SK-N-SH (cell line): Measurements from ENCODE around the gene SOX30. TPM values are rescaled to one million over a fixed set of nuclear protein-coding genes. Genes with fewer than 3 reads are reported as not detected.

Source experiments
- CTCF ChIA-PET: fragments of 300-600, 350-600 bp; formaldehyde crosslinking; extraction: SDS; loops from one replicate; lab custom pipeline; 2021; lab: Yijun Ruan, JAX
- POLR2A ChIA-PET: fragments of 350-600 bp; sonication (Branson Sonifier 250); formaldehyde crosslinking; extraction: SDS; loops from one replicate; lab custom pipeline; 2020; ENCODE audit warnings: antibody characterized with exemption, inconsistent platforms; lab: Yijun Ruan, JAX
- DNase-seq: peaks from one replicate; pipeline ENCODE4 v3.0.0; 2012
- H2AFZ ChIP-seq: fragments of 200-600 bp; sonication (generic); 2 replicates; pipeline ENCODE4 v1.8.1; 2016; ENCODE audit warnings: antibody characterized with exemption, mild to moderate bottlenecking, low read depth
- H3F3A ChIP-seq: fragments of 200-600 bp; sonication (generic); replicated peaks from 2 replicates; pipeline ENCODE3; 2016; ENCODE audit warnings: antibody characterized with exemption, mild to moderate bottlenecking; ENCODE audit not compliant: insufficient read depth
- H3K27ac ChIP-seq, 2 experiments: fragments of 200-500 bp in 1 of 2; fragments of 200-600 bp in 1 of 2; sonication (Bioruptor generic) in 1 of 2; sonication (generic), shearing (Covaris generic) in 1 of 2; 2 replicates each; pipeline versions ENCODE4 v1.5.1 to v1.6.1; 2014 to 2016; ENCODE audit warnings: low read depth in 2 of 2, inconsistent platforms in 1 of 2, low read length in 1 of 2, mild to moderate bottlenecking in 1 of 2, mixed read lengths in 1 of 2
- H3K27me3 ChIP-seq: fragments of 200-600 bp; sonication (generic), shearing (Covaris generic); 2 replicates; pipeline ENCODE4 v1.6.1; 2016; ENCODE audit warnings: mixed run types; ENCODE audit not compliant: insufficient read depth
- H3K36me3 ChIP-seq, 2 experiments: fragments of 200-500 bp in 1 of 2; fragments of 200-600 bp in 1 of 2; sonication (Bioruptor generic) in 1 of 2; sonication (generic) in 1 of 2; replicated peaks in 1 of 2; 2 replicates each; pipeline versions ENCODE3 to v1.5.1; 2014 to 2016; ENCODE audit warnings: low read length in 1 of 2, mild to moderate bottlenecking in 1 of 2; ENCODE audit not compliant: insufficient read depth in 2 of 2, control insufficient read depth in 1 of 2
- H3K4me1 ChIP-seq, 2 experiments: fragments of 200-500 bp in 1 of 2; fragments of 200-600 bp in 1 of 2; sonication (Bioruptor generic) in 1 of 2; sonication (generic), shearing (Covaris generic) in 1 of 2; 2 replicates each; pipeline versions ENCODE4 v1.5.1 to v1.6.1; 2014 to 2016; ENCODE audit warnings: low read depth in 1 of 2, low read length in 1 of 2, mixed run types in 1 of 2; ENCODE audit not compliant: insufficient read depth in 2 of 2, control insufficient read depth in 1 of 2
- H3K4me2 ChIP-seq: fragments of 200-600 bp; sonication (generic), shearing (Covaris generic); 2 replicates; pipeline ENCODE4 v1.6.1; 2017; ENCODE audit warnings: mixed run types
- H3K4me3 ChIP-seq, 2 experiments: fragments of 200-500 bp in 1 of 2; fragments of 200-600 bp in 1 of 2; sonication (Bioruptor generic) in 1 of 2; sonication (generic), shearing (Covaris generic) in 1 of 2; 2 replicates each; pipeline versions ENCODE4 v1.5.1 to v1.8.1; 2014 to 2016; ENCODE audit warnings: low read depth in 2 of 2, inconsistent platforms in 1 of 2, low read length in 1 of 2, mild to moderate bottlenecking in 1 of 2, mixed read lengths in 1 of 2, moderate library complexity in 1 of 2
- H3K79me2 ChIP-seq: fragments of 200-600 bp; sonication (generic); 2 replicates; pipeline ENCODE4 v1.8.1; 2017; ENCODE audit warnings: mild to moderate bottlenecking; ENCODE audit not compliant: insufficient read depth
- H3K9ac ChIP-seq: fragments of 200-600 bp; sonication (generic); 2 replicates; pipeline ENCODE4 v1.6.1; 2017; ENCODE audit warnings: mixed run types
- H3K9me2 ChIP-seq: fragments of 200-600 bp; sonication (generic); 2 replicates; pipeline ENCODE4 v1.6.1; 2017; ENCODE audit warnings: mixed run types
- H3K9me3 ChIP-seq: fragments of 200-600 bp; sonication (generic); 2 replicates; pipeline ENCODE4 v1.6.1; 2017; ENCODE audit warnings: mixed run types, mild to moderate bottlenecking, moderate library complexity
- H4K20me1 ChIP-seq: fragments of 200-600 bp; sonication (generic); 2 replicates; pipeline ENCODE4 v1.6.1; 2017; ENCODE audit warnings: mild to moderate bottlenecking, mixed run types; ENCODE audit not compliant: insufficient read depth
- CHD2 ChIP-seq: fragments of 150-350 bp; IDR thresholded peaks from 2 replicates; pipeline ENCODE4 v1.6.1; 2018; ENCODE audit warnings: low read length; ENCODE audit not compliant: partially characterized antibody
- ELF1 ChIP-seq: IDR thresholded peaks from 2 replicates; pipeline ENCODE4 v1.4.0; 2012
- EP300 ChIP-seq, 2 experiments: IDR thresholded peaks; 2 replicates each; pipeline versions ENCODE4 v1.4.0 to v1.6.1; 2012; ENCODE audit warnings: borderline replicate concordance in 1 of 2, low read depth in 1 of 2, low read length in 1 of 2
- EZH2phosphoT487 ChIP-seq: fragments of 200-600 bp; sonication (generic); IDR thresholded peaks from 2 replicates; pipeline ENCODE4 v1.6.1; 2017; ENCODE audit warnings: low read depth, mixed run types, mild to moderate bottlenecking, antibody characterized with exemption, moderate library complexity, borderline replicate concordance
- FOSL2 ChIP-seq: IDR thresholded peaks from 2 replicates; pipeline ENCODE4 v1.4.0; 2012; ENCODE audit warnings: low read depth, mild to moderate bottlenecking, moderate library complexity, borderline replicate concordance
- FOXJ3 ChIP-seq: sonication (generic); formaldehyde crosslinking; IDR thresholded peaks from 2 replicates; pipeline ENCODE4 v1.5.1; 2020; ENCODE audit warnings: mild to moderate bottlenecking, missing genetic modification reagents
- FOXM1 ChIP-seq: IDR thresholded peaks from 2 replicates; pipeline ENCODE4 v1.4.0; 2012; ENCODE audit warnings: low read depth, mild to moderate bottlenecking
- GABPA ChIP-seq: IDR thresholded peaks from 2 replicates; pipeline ENCODE4 v1.4.0; 2012; ENCODE audit warnings: low read depth, mild to moderate bottlenecking
- GATA2 ChIP-seq: sonication (generic); formaldehyde crosslinking; IDR thresholded peaks from 2 replicates; pipeline ENCODE4 v1.5.0; 2020; ENCODE audit warnings: mild to moderate bottlenecking, missing genetic modification reagents
- MAX ChIP-seq: IDR thresholded peaks from 2 replicates; pipeline ENCODE4 v1.4.0; 2012; ENCODE audit warnings: low read depth
- MEF2A ChIP-seq: IDR thresholded peaks from 2 replicates; pipeline ENCODE4 v1.4.0; 2012; ENCODE audit warnings: low read depth, borderline replicate concordance
- MXI1 ChIP-seq: IDR thresholded peaks from 2 replicates; pipeline ENCODE4 v1.6.1; 2012; ENCODE audit warnings: mild to moderate bottlenecking, low read depth, low read length, improper control_type of control experiment
- NFIC ChIP-seq: IDR thresholded peaks from 2 replicates; pipeline ENCODE4 v1.4.0; 2012; ENCODE audit warnings: borderline replicate concordance
- NRF1 ChIP-seq: IDR thresholded peaks from 2 replicates; pipeline ENCODE4 v1.6.1; 2012; ENCODE audit warnings: low read depth, mild to moderate bottlenecking, low read length
- PBX3 ChIP-seq: IDR thresholded peaks from 2 replicates; pipeline ENCODE4; 2012
- POLR2AphosphoS5 ChIP-seq: IDR thresholded peaks from 2 replicates; pipeline ENCODE4 v1.6.1; 2012; ENCODE audit warnings: low read depth, low read length
- RAD21 ChIP-seq: IDR thresholded peaks from 2 replicates; pipeline ENCODE4 v1.6.1; 2012; ENCODE audit warnings: mild to moderate bottlenecking, low read length
- RCOR1 ChIP-seq: fragments of 150-350 bp; IDR thresholded peaks from 2 replicates; pipeline ENCODE4 v1.6.1; 2017; ENCODE audit warnings: antibody characterized with exemption, low read length
- RFX5 ChIP-seq: IDR thresholded peaks from 2 replicates; pipeline ENCODE4 v1.6.1; 2012; ENCODE audit warnings: mild to moderate bottlenecking, improper control_type of control experiment, low read length
- RXRA ChIP-seq: IDR thresholded peaks from 2 replicates; pipeline ENCODE4 v1.4.0; 2012; ENCODE audit warnings: low read depth, mild to moderate bottlenecking, borderline replicate concordance
- SMC3 ChIP-seq: IDR thresholded peaks from 2 replicates; pipeline ENCODE4 v1.6.1; 2012; ENCODE audit warnings: low read depth, low read length, improper control_type of control experiment
- TCF12 ChIP-seq: IDR thresholded peaks from 2 replicates; pipeline ENCODE4 v1.4.0; 2012
- TEAD4 ChIP-seq: IDR thresholded peaks from 2 replicates; pipeline ENCODE4 v1.4.0; 2012; ENCODE audit warnings: mild to moderate bottlenecking, borderline replicate concordance; ENCODE audit not compliant: insufficient read depth
- YY1 ChIP-seq: IDR thresholded peaks from 2 replicates; pipeline ENCODE4 v1.4.0; 2012; ENCODE audit warnings: low read depth, mild to moderate bottlenecking
- WGBS: methylation state at CpG from one replicate; pipeline ENCODE4 v1.1.6; 2017; ENCODE audit warnings: low lambda C conversion rate; 5-methylcytosine and 5-hydroxymethylcytosine counted together
- polyA plus RNA-seq, 3 experiments: library from polyadenylated mRNA; depleted of rRNA; stranded (reverse); fragments of >200 nt; gene quantifications; 2 replicates each; pipeline ENCODE4 v1.2.3, GENCODE V29; 2012
- TF ChIP-seq, protein P1 (sequence below): fragments of 200-600 bp; sonication (generic); IDR thresholded peaks from 2 replicates; pipeline ENCODE4 v1.6.1; 2017; ENCODE audit warnings: antibody characterized with exemption, mild to moderate bottlenecking, moderate library complexity
- TF ChIP-seq, protein P2 (sequence below): fragments of 150-350 bp; IDR thresholded peaks from 2 replicates; pipeline ENCODE4 v1.6.1; 2017; ENCODE audit warnings: antibody characterized with exemption, low read length, low read depth, borderline replicate concordance
- TF ChIP-seq, protein P3 (sequence below): fragments of 150-350 bp; IDR thresholded peaks from 2 replicates; pipeline ENCODE4 v1.6.1; 2016; ENCODE audit warnings: mild to moderate bottlenecking, low read depth, low read length

The SOX30 gene
- polyA plus RNA-seq, 1 of the 3 experiments (the other 2 are of a cell fraction) = 0.13 TPM

DNA sequence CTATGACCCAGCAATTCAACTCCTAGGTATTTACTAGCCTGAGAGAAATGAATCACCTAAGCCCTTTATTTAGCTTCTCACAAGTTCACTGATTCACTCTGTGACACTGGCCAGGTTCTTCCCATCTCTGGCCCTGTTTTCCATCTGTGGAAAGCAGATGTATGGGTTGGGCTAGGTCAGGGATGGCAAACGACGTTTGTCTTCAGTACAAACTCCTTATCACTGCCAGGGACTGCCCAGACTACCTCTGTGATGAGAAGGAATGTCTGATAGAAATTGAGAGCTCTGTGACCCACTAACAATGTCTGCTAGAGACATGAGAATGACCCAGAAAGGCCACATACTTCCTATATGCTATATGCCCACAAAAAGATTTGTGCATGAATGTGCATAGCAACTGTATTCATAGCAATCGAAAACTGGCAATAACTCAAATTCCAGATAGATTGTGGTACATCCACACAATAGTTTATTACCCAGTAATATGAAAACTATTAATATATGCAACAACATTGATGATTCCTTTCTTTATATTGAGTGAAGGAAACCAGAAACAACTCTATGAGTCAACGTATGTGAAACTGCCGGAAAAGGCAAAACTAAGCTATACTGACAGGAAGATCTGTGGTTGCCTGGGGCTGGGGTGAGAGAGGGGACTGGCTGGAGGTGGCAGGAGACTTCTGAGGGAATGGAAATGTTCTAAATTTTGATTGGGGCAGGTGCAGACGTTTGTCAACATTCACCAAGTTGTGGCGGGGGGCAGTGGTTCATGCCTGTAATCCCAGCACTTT, 44.7 kb downstream of the SOX30 start:
- no peaks in the 10 kb centered on the region for H3K27me3 ChIP-seq
- H2AFZ ChIP-seq = peak overlapping the region; percentile 24; the same call in 1 of the 2 replicates
- ChIA-PET CTCF (interaction anchor here (1.8 kb wide), 1 partner anchor 10 kb away, joined by 4 read pairs; no protein-coding TSS in a partner anchor), POLR2A (interaction anchor here (0.7 kb wide), 1 partner anchor 124 kb away, joined by 6 read pairs; no protein-coding TSS in a partner anchor)
- WGBS = 35% methylated on average over 7 of the region's 7 CpGs
- H3K4me1 ChIP-seq = peaks cover 0 to 35% of the 10 kb centered on the region in 2 experiments; a peak in 2 of 4 replicates
- no peak overlapping the region for H3K4me3 ChIP-seq
- H3K4me2 ChIP-seq = no peak overlapping the region; the same call in 1 of the 2 replicates
- no peaks in the 10 kb centered on the region for H4K20me1 ChIP-seq
- H3K9me3 ChIP-seq = no peaks in the 10 kb centered on the region
- H3K9ac ChIP-seq = peak overlapping the region; percentile 32; the same call in 1 of the 2 replicates
- peaks cover 44% of the 10 kb centered on the region for H3F3A ChIP-seq
- DNase-seq = no peak
- no peaks in the 10 kb centered on the region for H3K9me2 ChIP-seq
- no peaks in the 10 kb centered on the region for H3K79me2 ChIP-seq
- H3K27ac ChIP-seq = peak overlapping the region; percentile 7 to 98; a peak in 2 of 4 replicates
- no peaks in the 10 kb centered on the region for H3K36me3 ChIP-seq
- TF ChIP-seq MXI1 = no peak
- no peak for TF ChIP-seq GATA2
- no peak for TF ChIP-seq EZH2phosphoT487
- 0 out of 2 replicates have a peak, but pooled peaks have one; percentile 10 for TF ChIP-seq NFIC
- peak; percentile 76 for TF ChIP-seq TCF12
- no peak for TF ChIP-seq FOXJ3 (CRISPR knock-in tag)
- no peak for TF ChIP-seq RAD21
- TF ChIP-seq MAX = no peak
- TF ChIP-seq, protein P1, sequence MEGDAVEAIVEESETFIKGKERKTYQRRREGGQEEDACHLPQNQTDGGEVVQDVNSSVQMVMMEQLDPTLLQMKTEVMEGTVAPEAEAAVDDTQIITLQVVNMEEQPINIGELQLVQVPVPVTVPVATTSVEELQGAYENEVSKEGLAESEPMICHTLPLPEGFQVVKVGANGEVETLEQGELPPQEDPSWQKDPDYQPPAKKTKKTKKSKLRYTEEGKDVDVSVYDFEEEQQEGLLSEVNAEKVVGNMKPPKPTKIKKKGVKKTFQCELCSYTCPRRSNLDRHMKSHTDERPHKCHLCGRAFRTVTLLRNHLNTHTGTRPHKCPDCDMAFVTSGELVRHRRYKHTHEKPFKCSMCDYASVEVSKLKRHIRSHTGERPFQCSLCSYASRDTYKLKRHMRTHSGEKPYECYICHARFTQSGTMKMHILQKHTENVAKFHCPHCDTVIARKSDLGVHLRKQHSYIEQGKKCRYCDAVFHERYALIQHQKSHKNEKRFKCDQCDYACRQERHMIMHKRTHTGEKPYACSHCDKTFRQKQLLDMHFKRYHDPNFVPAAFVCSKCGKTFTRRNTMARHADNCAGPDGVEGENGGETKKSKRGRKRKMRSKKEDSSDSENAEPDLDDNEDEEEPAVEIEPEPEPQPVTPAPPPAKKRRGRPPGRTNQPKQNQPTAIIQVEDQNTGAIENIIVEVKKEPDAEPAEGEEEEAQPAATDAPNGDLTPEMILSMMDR = no peak
- TF ChIP-seq PBX3 = peak; percentile 79
- peak; percentile 55; the same call in 1 of the 2 replicates for TF ChIP-seq FOSL2
- TF ChIP-seq POLR2AphosphoS5 = no peak
- TF ChIP-seq, protein P2, sequence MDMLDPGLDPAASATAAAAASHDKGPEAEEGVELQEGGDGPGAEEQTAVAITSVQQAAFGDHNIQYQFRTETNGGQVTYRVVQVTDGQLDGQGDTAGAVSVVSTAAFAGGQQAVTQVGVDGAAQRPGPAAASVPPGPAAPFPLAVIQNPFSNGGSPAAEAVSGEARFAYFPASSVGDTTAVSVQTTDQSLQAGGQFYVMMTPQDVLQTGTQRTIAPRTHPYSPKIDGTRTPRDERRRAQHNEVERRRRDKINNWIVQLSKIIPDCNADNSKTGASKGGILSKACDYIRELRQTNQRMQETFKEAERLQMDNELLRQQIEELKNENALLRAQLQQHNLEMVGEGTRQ = no peak
- no peak for TF ChIP-seq GABPA
- TF ChIP-seq RXRA = peak; percentile 21; the same call in 1 of the 2 replicates
- no peak for TF ChIP-seq CHD2
- peak in 1 of 2 experiments; percentile 53; a peak in 1 of 4 replicates for TF ChIP-seq EP300 (IDR thresholded peaks at IDR 0.05; ENCODE audit: borderline replicate concordance in 1 of 2, low read depth in 1 of 2, low read length in 1 of 2)
- no peak for TF ChIP-seq NRF1
- no peak for TF ChIP-seq ELF1
- TF ChIP-seq, protein P3, sequence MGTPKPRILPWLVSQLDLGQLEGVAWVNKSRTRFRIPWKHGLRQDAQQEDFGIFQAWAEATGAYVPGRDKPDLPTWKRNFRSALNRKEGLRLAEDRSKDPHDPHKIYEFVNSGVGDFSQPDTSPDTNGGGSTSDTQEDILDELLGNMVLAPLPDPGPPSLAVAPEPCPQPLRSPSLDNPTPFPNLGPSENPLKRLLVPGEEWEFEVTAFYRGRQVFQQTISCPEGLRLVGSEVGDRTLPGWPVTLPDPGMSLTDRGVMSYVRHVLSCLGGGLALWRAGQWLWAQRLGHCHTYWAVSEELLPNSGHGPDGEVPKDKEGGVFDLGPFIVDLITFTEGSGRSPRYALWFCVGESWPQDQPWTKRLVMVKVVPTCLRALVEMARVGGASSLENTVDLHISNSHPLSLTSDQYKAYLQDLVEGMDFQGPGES = no peak
- no peak for TF ChIP-seq RFX5
- no peak for TF ChIP-seq SMC3
- TF ChIP-seq RCOR1 = no peak
- TF ChIP-seq FOXM1 = no peak
- TF ChIP-seq TEAD4 = no peak
- no peak for TF ChIP-seq MEF2A
- TF ChIP-seq YY1 = no peak
